ENCODE results near the gene LRFN5.

Gene LRFN5

DNA sequence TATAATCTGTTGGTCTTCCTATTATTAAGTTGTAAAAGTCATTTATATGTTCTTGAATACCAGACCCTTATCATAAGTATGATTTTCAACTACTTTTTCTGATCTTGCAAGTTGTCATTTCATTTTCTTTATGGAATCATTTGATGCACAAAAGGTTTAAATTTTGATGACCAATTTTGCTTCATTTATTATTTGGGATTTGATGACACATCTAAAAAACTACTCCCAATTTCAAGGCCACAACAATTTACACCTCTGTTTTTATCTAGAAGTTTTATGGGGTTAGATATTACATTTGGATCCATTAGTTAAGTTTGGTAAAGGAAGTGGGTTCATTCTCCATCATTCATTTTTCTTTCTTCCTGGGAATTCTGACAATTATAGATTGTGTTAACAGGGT, 259.2 kb downstream of the LRFN5 start:
- no peaks in the 10 kb centered on the region for H3K9me3 ChIP-seq (ENCODE audit: control insufficient read depth, low read length)
- no peak overlapping the region for H3K4me3 ChIP-seq (ENCODE audit: low read length)
- no peaks in the 10 kb centered on the region for H3K4me1 ChIP-seq (ENCODE audit: control insufficient read depth, insufficient read depth, low read length)
- no peaks in the 10 kb centered on the region for H3K27me3 ChIP-seq (replicated peaks; ENCODE audit: control insufficient read depth, insufficient read depth, low read length)
- H3K36me3 ChIP-seq (ENCODE audit: control insufficient read depth, insufficient read depth, low read length, severe bottlenecking) = no peaks in the 10 kb centered on the region
- H3K9ac ChIP-seq (ENCODE audit: low read length) = no peak overlapping the region
- no peak for DNase-seq (ENCODE audit: low read depth)

DNA sequence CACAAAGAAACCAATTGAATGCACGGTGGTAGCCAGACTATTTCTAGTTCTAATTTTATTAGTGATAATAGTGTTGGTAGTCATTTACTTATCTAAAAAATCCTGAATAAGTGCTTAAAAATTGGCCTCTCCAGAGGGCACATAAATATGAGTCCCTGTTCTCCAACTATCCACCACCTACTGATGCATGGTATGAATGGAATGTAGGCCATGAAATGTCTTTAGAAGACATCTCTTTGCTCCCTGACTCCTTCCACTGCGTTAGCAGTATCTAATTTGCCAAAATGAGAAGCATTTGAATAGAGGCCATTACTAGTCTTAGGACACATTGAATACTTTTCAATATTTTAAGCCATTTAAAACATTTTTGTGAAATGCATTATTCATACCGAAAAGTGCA, 261.7 kb downstream of the LRFN5 start:
- Histone ChIP-seq H3K9me3 (ENCODE audit: control insufficient read depth, low read length) (no peaks in the 10 kb centered on the region), H3K9ac (ENCODE audit: low read length) (no peak overlapping the region), H3K27me3 (replicated peaks; ENCODE audit: control insufficient read depth, insufficient read depth, low read length) (no peaks in the 10 kb centered on the region), H3K4me1 (ENCODE audit: control insufficient read depth, insufficient read depth, low read length) (peaks cover 2% of the 10 kb centered on the region), H3K4me3 (ENCODE audit: low read length) (no peak overlapping the region), H3K36me3 (ENCODE audit: control insufficient read depth, insufficient read depth, low read length, severe bottlenecking) (no peaks in the 10 kb centered on the region)
- peak; percentile 6 for DNase-seq (ENCODE audit: low read depth)

DNA sequence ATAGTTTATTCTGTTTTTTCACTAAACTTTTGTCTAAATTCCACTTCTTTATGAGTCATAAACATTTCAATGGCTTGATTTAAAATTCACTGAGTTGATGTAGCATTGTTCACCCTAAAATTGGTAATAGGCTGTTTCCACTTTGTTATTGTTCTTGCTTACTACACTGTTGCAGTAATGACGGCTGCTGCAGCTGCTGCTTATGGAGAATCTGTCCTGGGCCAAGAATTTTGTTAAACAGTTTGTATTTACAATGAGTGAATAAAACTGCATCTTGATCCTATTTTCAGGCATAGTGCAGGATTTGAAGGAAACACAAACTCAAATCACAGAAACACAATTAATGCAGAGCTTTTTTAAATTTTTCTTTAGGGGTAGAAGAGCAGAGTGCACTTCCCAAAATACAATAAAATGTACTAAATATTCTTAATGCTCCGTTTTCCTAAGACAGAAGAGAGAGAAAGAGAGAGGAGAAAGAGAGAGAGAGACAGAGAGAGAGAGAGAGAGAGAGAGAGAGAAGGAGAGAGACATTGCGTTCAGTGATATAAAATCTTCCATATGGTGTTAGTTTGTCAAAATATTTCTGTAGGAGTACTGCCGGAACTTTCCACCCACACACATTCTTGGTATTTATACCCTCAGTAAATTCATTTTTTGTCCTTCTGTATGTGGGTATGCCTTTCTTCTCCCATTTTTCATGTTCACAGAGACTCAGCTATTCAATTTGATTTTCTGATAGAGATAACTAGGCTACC, 266.4 kb downstream of the LRFN5 start:
- Histone ChIP-seq H3K4me3 (ENCODE audit: low read length) (no peak overlapping the region), H3K9ac (ENCODE audit: low read length) (no peak overlapping the region), H3K27me3 (replicated peaks; ENCODE audit: control insufficient read depth, insufficient read depth, low read length) (no peaks in the 10 kb centered on the region), H3K9me3 (ENCODE audit: control insufficient read depth, low read length) (no peaks in the 10 kb centered on the region), H3K36me3 (ENCODE audit: control insufficient read depth, insufficient read depth, low read length, severe bottlenecking) (no peaks in the 10 kb centered on the region), H3K4me1 (ENCODE audit: control insufficient read depth, insufficient read depth, low read length) (peaks cover 9% of the 10 kb centered on the region)
- peak; percentile 61 for DNase-seq (ENCODE audit: low read depth)

DNA sequence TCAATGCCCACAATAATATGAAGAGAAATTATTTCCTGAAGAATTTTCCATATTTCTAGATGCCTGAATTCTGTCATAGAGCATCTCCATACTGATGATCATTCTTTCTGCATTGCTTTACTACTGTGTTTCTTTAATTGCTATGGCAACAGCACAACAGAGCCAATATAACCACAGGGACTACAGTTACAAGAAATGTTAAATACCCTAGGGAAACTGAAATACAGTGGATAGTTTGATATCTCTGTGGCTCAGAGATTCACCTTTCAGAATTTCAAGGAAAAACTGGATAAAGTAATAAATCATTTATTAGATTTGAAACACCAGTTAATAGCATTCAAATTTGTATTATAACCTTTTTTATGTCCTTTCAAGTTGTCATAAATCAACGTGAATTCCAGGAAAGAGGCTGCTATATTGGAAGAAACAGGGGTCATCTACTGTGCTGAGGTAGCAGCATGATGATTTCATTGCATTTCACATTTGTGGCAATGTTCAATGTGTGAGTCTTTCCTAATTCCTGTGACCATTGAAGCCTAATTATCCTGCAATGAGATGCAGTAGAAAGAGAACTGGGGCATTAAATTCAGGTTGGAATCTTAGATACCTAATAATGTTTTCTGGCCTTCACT, 267.1 kb downstream of the LRFN5 start:
- H3K4me1 ChIP-seq (ENCODE audit: control insufficient read depth, insufficient read depth, low read length) = peaks cover 9% of the 10 kb centered on the region
- H3K9ac ChIP-seq (ENCODE audit: low read length) = no peak overlapping the region
- H3K36me3 ChIP-seq (ENCODE audit: control insufficient read depth, insufficient read depth, low read length, severe bottlenecking) = no peaks in the 10 kb centered on the region
- no peaks in the 10 kb centered on the region for H3K9me3 ChIP-seq (ENCODE audit: control insufficient read depth, low read length)
- no peak overlapping the region for H3K4me3 ChIP-seq (ENCODE audit: low read length)
- DNase-seq (ENCODE audit: low read depth) = peak; percentile 65
- H3K27me3 ChIP-seq (replicated peaks; ENCODE audit: control insufficient read depth, insufficient read depth, low read length) = no peaks in the 10 kb centered on the region

DNA sequence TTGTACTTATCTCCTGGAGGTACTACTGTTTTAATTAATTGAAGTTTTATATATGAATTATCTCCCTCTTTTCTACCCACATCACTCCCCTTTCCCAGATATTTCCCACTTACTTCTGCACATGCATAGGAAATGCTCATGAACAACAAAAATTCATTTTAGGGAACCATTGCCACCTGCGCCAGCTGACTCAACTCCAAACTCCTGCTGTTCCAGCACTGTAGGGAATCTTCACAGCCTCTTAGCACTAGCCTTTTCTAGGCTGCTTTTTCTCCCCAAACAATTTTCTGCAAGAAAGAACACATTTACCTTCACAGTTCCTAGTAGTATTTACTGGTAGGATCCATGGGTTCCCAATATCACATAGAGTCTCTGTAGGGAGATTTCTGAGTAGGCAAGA, 268.4 kb downstream of the LRFN5 start:
- Histone ChIP-seq H3K36me3 (ENCODE audit: control insufficient read depth, insufficient read depth, low read length, severe bottlenecking) (no peaks in the 10 kb centered on the region), H3K4me1 (ENCODE audit: control insufficient read depth, insufficient read depth, low read length) (peaks cover 9% of the 10 kb centered on the region), H3K9ac (ENCODE audit: low read length) (no peak overlapping the region), H3K27me3 (replicated peaks; ENCODE audit: control insufficient read depth, insufficient read depth, low read length) (no peaks in the 10 kb centered on the region), H3K9me3 (ENCODE audit: control insufficient read depth, low read length) (no peaks in the 10 kb centered on the region), H3K4me3 (ENCODE audit: low read length) (no peak overlapping the region)
- DNase-seq (ENCODE audit: low read depth) = no peak

DNA sequence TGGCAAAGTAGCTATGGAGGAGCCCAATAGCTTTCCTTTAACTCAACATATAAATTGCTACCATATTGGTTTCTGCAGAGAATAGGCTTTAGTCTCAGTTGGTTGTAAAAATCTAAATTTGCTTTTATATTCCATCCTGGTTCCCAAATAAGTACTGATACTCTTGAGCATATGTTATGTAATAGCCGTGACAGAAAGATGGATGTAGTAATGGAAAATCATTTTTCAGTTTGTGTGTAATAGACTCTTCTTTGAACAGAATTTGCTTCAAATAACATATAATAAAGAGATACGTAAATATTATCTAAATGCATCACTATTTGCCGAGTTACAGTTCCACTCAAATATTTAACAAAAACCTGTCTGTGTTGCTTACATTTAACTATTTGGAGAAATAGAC, 271.6 kb downstream of the LRFN5 start:
- peaks cover 8% of the 10 kb centered on the region for H3K4me1 ChIP-seq (ENCODE audit: control insufficient read depth, insufficient read depth, low read length)
- no peaks in the 10 kb centered on the region for H3K9me3 ChIP-seq (ENCODE audit: control insufficient read depth, low read length)
- DNase-seq (ENCODE audit: low read depth) = no peak
- no peaks in the 10 kb centered on the region for H3K27me3 ChIP-seq (replicated peaks; ENCODE audit: control insufficient read depth, insufficient read depth, low read length)
- no peak overlapping the region for H3K4me3 ChIP-seq (ENCODE audit: low read length)
- no peak overlapping the region for H3K9ac ChIP-seq (ENCODE audit: low read length)
- no peaks in the 10 kb centered on the region for H3K36me3 ChIP-seq (ENCODE audit: control insufficient read depth, insufficient read depth, low read length, severe bottlenecking)

DNA sequence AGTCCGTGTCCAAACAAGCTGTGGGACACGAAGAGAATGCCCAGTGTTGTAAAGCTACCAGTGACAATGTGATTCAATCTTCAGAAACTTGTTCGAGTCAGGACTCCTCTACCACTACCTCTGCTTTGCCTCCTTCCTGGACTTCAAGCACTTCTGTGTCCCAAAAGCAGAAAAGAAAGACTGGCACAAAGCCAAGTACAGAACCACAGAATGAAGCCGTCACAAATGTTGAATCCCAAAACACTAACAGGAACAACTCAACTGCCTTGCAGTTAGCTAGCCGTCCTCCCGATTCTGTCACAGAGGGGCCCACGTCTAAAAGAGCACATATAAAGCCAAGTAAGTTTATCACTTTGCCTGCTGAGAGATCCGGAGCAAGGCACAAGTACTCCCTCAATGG, 284.9 kb downstream of the LRFN5 start:
- Histone ChIP-seq H3K9me3 (ENCODE audit: control insufficient read depth, low read length) (no peaks in the 10 kb centered on the region), H3K27me3 (replicated peaks; ENCODE audit: control insufficient read depth, insufficient read depth, low read length) (no peaks in the 10 kb centered on the region), H3K4me1 (ENCODE audit: control insufficient read depth, insufficient read depth, low read length) (no peaks in the 10 kb centered on the region), H3K4me3 (ENCODE audit: low read length) (no peak overlapping the region), H3K36me3 (ENCODE audit: control insufficient read depth, insufficient read depth, low read length, severe bottlenecking) (no peaks in the 10 kb centered on the region), H3K9ac (ENCODE audit: low read length) (no peak overlapping the region)
- DNase-seq (ENCODE audit: low read depth) = no peak

DNA sequence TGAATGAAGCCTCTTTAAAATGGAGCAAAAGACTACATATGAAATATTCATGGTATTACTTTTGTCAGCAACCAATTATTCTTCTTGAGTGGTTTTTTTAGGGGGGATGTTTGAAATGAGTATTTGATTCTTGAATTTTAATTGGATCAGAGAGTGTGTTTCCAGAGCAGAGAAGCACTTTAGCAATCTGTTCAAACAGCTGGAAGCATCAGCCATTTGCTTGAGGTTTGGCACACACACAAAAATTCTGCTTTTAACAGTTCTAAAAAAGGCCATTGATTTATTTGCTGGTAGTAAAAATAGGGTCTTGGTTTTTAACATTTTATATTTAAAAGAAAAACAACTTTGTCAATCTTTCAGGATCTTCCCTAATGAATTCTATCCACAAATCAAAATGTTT, 292.7 kb downstream of the LRFN5 start:
- no peaks in the 10 kb centered on the region for H3K9me3 ChIP-seq (ENCODE audit: control insufficient read depth, low read length)
- no peaks in the 10 kb centered on the region for H3K27me3 ChIP-seq (replicated peaks; ENCODE audit: control insufficient read depth, insufficient read depth, low read length)
- no peaks in the 10 kb centered on the region for H3K4me1 ChIP-seq (ENCODE audit: control insufficient read depth, insufficient read depth, low read length)
- no peaks in the 10 kb centered on the region for H3K36me3 ChIP-seq (ENCODE audit: control insufficient read depth, insufficient read depth, low read length, severe bottlenecking)
- peak; percentile 25 for DNase-seq (ENCODE audit: low read depth)
- H3K9ac ChIP-seq (ENCODE audit: low read length) = no peak overlapping the region
- H3K4me3 ChIP-seq (ENCODE audit: low read length) = no peak overlapping the region

DNA sequence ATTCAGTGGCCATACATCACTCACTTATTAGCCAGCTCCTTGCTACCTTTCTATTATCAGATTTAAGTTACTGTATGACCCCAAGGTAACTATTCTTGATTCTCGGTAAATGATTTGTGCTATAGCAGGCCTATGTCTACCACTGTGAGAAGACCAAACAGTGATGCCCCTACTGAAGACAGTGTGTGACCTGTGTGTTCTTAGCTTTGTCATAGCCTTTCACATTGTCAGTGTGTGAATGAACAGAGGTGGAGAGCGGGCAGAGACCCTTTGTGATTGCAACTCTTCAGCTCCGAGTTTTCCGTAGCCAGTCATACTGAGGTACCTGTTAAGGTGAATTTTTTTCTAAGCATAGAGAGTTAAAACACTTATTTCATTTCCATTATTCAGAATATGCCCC, 294.0 kb downstream of the LRFN5 start:
- Histone ChIP-seq H3K9ac (ENCODE audit: low read length) (no peak overlapping the region), H3K36me3 (ENCODE audit: control insufficient read depth, insufficient read depth, low read length, severe bottlenecking) (no peaks in the 10 kb centered on the region), H3K9me3 (ENCODE audit: control insufficient read depth, low read length) (no peaks in the 10 kb centered on the region), H3K27me3 (replicated peaks; ENCODE audit: control insufficient read depth, insufficient read depth, low read length) (no peaks in the 10 kb centered on the region), H3K4me1 (ENCODE audit: control insufficient read depth, insufficient read depth, low read length) (no peaks in the 10 kb centered on the region), H3K4me3 (ENCODE audit: low read length) (no peak overlapping the region)
- DNase-seq (ENCODE audit: low read depth) = no peak

DNA sequence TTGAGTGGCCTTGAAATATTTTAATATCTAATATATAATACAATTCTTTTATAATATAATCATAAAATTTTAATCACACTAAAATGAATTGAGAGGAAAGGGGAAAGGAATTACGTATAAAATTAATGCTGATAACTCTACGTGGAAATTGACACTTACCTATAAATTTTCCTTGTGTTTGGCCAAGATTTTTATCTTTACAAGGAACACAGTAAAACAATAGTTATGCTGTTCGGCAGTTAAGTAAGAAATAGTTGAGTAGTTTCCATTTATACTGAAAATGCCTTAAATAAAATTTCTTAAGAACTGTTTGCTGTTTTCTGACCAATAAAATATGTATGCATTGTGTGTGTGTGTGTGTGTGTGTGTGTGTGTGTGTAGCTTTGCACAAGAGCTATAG, 294.4 kb downstream of the LRFN5 start:
- Histone ChIP-seq H3K27me3 (replicated peaks; ENCODE audit: control insufficient read depth, insufficient read depth, low read length) (no peaks in the 10 kb centered on the region), H3K4me1 (ENCODE audit: control insufficient read depth, insufficient read depth, low read length) (no peaks in the 10 kb centered on the region), H3K9me3 (ENCODE audit: control insufficient read depth, low read length) (no peaks in the 10 kb centered on the region), H3K36me3 (ENCODE audit: control insufficient read depth, insufficient read depth, low read length, severe bottlenecking) (no peaks in the 10 kb centered on the region), H3K9ac (ENCODE audit: low read length) (no peak overlapping the region), H3K4me3 (ENCODE audit: low read length) (no peak overlapping the region)
- DNase-seq (ENCODE audit: low read depth) = no peak

DNA sequence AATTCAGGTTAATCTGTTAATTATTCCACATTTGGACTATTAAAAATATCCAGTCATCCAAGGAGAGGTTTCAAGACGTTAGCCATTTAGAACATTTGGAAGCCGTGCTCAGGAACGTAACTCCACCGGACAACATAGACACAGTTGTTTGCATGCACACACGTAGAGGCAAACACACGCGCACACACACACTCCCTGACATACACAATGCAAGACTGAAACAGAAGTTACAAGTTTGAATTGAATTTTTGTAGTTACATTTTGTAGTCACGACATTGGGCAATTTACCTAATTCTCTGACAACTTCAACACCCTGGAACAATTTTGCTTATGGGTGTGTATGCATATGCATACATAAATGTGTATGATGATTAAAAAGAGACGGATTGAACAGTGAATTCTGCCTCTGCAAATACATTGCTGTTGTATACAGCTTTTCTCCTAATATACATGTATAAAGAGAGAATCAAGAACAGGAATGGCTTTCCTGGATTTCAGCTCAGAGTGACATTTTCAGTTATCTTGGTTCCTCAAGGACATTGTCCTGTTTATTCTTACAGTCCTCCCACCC, 298.8 kb downstream of the LRFN5 start:
- Histone ChIP-seq H3K27me3 (replicated peaks; ENCODE audit: control insufficient read depth, insufficient read depth, low read length) (no peaks in the 10 kb centered on the region), H3K9ac (ENCODE audit: low read length) (no peak overlapping the region), H3K9me3 (ENCODE audit: control insufficient read depth, low read length) (no peaks in the 10 kb centered on the region), H3K4me3 (ENCODE audit: low read length) (no peak overlapping the region), H3K4me1 (ENCODE audit: control insufficient read depth, insufficient read depth, low read length) (no peaks in the 10 kb centered on the region), H3K36me3 (ENCODE audit: control insufficient read depth, insufficient read depth, low read length, severe bottlenecking) (no peaks in the 10 kb centered on the region)
- no peak for DNase-seq (ENCODE audit: low read depth)
